ENCODE results near the gene C15orf40.

C15orf40 gene

GRCh38 chr15:82999905-83000671 lies 11.4 kb downstream of the C15orf40 start:
- Histone ChIP-seq H4K20me1 (ENCODE audit: insufficient read depth, low read length) (no peaks in the 10 kb centered on the region), H3K9me3 (ENCODE audit: insufficient read depth, low read length) (no peaks in the 10 kb centered on the region), H3K4me2 (ENCODE audit: low read length) (peak overlapping the region; percentile 94), H3K9ac (ENCODE audit: low read length) (peak overlapping the region; percentile 56), H3K79me2 (ENCODE audit: low read length) (no peaks in the 10 kb centered on the region), H3K27ac (ENCODE audit: low read length) (no peak overlapping the region), H3K36me3 (replicated peaks; ENCODE audit: low read depth, low read length) (peaks cover 4% of the 10 kb centered on the region), H3K4me1 (ENCODE audit: low read length) (peaks cover 6% of the 10 kb centered on the region), H3K27me3 (ENCODE audit: low read depth, low read length) (no peaks in the 10 kb centered on the region), H2AFZ (ENCODE audit: low read depth, low read length) (peak overlapping the region; percentile 81), H3K4me3 (ENCODE audit: low read length) (peak overlapping the region; percentile 77)
- TF ChIP-seq EZH2phosphoT487 (IDR thresholded peaks at IDR 0.05; ENCODE audit: low read depth): no peak
- TF ChIP-seq, protein P1, sequence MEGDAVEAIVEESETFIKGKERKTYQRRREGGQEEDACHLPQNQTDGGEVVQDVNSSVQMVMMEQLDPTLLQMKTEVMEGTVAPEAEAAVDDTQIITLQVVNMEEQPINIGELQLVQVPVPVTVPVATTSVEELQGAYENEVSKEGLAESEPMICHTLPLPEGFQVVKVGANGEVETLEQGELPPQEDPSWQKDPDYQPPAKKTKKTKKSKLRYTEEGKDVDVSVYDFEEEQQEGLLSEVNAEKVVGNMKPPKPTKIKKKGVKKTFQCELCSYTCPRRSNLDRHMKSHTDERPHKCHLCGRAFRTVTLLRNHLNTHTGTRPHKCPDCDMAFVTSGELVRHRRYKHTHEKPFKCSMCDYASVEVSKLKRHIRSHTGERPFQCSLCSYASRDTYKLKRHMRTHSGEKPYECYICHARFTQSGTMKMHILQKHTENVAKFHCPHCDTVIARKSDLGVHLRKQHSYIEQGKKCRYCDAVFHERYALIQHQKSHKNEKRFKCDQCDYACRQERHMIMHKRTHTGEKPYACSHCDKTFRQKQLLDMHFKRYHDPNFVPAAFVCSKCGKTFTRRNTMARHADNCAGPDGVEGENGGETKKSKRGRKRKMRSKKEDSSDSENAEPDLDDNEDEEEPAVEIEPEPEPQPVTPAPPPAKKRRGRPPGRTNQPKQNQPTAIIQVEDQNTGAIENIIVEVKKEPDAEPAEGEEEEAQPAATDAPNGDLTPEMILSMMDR (IDR thresholded peaks at IDR 0.05; ENCODE audit: low read depth, low read length): peak; percentile 87

DNA sequence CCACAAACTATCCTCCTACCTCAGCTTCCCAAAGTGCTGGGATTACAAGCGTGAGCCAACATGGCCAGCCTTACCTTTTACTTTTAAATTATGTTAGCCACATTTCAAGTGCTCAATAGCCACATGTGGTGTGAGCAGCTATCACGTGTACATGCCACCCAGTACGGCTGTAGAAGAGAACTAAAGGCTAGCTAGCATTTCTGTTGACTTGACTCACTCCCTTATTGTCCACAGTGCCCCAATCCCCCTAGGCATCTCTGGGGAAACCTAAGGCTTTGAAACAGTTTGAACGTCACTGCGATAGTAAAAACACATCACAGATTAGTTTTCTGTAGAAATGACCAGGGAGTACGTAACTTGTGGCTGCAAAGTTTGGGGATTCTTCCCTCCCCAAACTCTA lies 12.0 kb downstream of the C15orf40 start:
- H4K20me1 ChIP-seq (ENCODE audit: insufficient read depth, low read length): no peaks in the 10 kb centered on the region
- H2AFZ ChIP-seq (ENCODE audit: low read depth, low read length): no peak overlapping the region
- H3K79me2 ChIP-seq (ENCODE audit: low read length): no peaks in the 10 kb centered on the region
- no peaks in the 10 kb centered on the region for H3K9me3 ChIP-seq (ENCODE audit: insufficient read depth, low read length)
- H3K4me3 ChIP-seq (ENCODE audit: low read length): no peak overlapping the region
- TF ChIP-seq, protein P1 (IDR thresholded peaks at IDR 0.05; ENCODE audit: low read depth, low read length): no peak
- no peak for TF ChIP-seq EZH2phosphoT487 (IDR thresholded peaks at IDR 0.05; ENCODE audit: low read depth)
- H3K9ac ChIP-seq (ENCODE audit: low read length): no peak overlapping the region
- H3K4me1 ChIP-seq (ENCODE audit: low read length): peaks cover 6% of the 10 kb centered on the region
- no peaks in the 10 kb centered on the region for H3K27me3 ChIP-seq (ENCODE audit: low read depth, low read length)
- no peaks in the 10 kb centered on the region for H3K36me3 ChIP-seq (replicated peaks; ENCODE audit: low read depth, low read length)
- no peak overlapping the region for H3K27ac ChIP-seq (ENCODE audit: low read length)
- H3K4me2 ChIP-seq (ENCODE audit: low read length): no peak overlapping the region

GRCh38 chr15:82995938-82996337 lies 15.5 kb downstream of the C15orf40 start:
- peaks cover 6% of the 10 kb centered on the region for H3K4me1 ChIP-seq (ENCODE audit: low read length)

DNA sequence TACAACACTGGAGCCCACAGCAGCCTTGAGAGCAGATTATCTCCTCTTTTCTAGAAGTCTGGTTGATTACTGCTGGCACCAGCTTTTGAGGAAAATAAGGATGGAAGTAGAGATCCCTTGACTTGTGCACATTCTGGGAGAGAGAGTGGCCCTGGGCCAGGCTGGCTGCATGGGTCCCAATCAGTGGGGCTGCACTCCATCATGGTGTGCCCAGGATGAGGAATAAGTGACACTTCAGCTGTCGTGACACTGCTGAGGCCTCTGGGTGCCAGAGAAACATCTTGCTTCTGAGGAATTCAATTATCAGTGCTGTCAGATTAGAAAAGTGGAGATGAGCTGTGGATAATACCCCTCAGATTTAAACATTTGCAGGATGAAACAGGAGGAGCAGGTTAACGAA lies 16.4 kb downstream of the C15orf40 start:
- no peak overlapping the region for H2AFZ ChIP-seq (ENCODE audit: low read depth, low read length)
- H3K27ac ChIP-seq (ENCODE audit: low read length): no peak overlapping the region
- H3K9me3 ChIP-seq (ENCODE audit: insufficient read depth, low read length): no peaks in the 10 kb centered on the region
- no peak for TF ChIP-seq EZH2phosphoT487 (IDR thresholded peaks at IDR 0.05; ENCODE audit: low read depth)
- TF ChIP-seq, protein P1 (IDR thresholded peaks at IDR 0.05; ENCODE audit: low read depth, low read length): no peak
- no peaks in the 10 kb centered on the region for H3K79me2 ChIP-seq (ENCODE audit: low read length)
- H4K20me1 ChIP-seq (ENCODE audit: insufficient read depth, low read length): no peaks in the 10 kb centered on the region
- H3K4me1 ChIP-seq (ENCODE audit: low read length): peaks cover 3% of the 10 kb centered on the region
- H3K36me3 ChIP-seq (replicated peaks; ENCODE audit: low read depth, low read length): peaks cover 8% of the 10 kb centered on the region
- H3K4me3 ChIP-seq (ENCODE audit: low read length): no peak overlapping the region
- H3K27me3 ChIP-seq (ENCODE audit: low read depth, low read length): no peaks in the 10 kb centered on the region
- H3K9ac ChIP-seq (ENCODE audit: low read length): no peak overlapping the region
- no peak overlapping the region for H3K4me2 ChIP-seq (ENCODE audit: low read length)

More at GRCh38 chr15:82995938-82996337, 15.5 kb downstream of the C15orf40 start:
- Histone ChIP-seq H4K20me1 (ENCODE audit: insufficient read depth, low read length) (no peaks in the 10 kb centered on the region), H3K79me2 (ENCODE audit: low read length) (no peaks in the 10 kb centered on the region), H3K4me3 (ENCODE audit: low read length) (no peak overlapping the region), H2AFZ (ENCODE audit: low read depth, low read length) (no peak overlapping the region), H3K27me3 (ENCODE audit: low read depth, low read length) (no peaks in the 10 kb centered on the region), H3K4me2 (ENCODE audit: low read length) (no peak overlapping the region), H3K36me3 (replicated peaks; ENCODE audit: low read depth, low read length) (peaks cover 4% of the 10 kb centered on the region), H3K27ac (ENCODE audit: low read length) (no peak overlapping the region), H3K9me3 (ENCODE audit: insufficient read depth, low read length) (no peaks in the 10 kb centered on the region), H3K9ac (ENCODE audit: low read length) (no peak overlapping the region)
- TF ChIP-seq, protein P1 (IDR thresholded peaks at IDR 0.05; ENCODE audit: low read depth, low read length): no peak
- TF ChIP-seq EZH2phosphoT487 (IDR thresholded peaks at IDR 0.05; ENCODE audit: low read depth): no peak
